Measurements from ENCODE around the gene INTS14.
A peak's percentile ranks its signal among the peaks of the same experiment; 100 is the strongest.
"Not testable (repeated sequence)": the region's sequence is repeated elsewhere in the genome, so short reads cannot be mapped to it uniquely, and the experiment has no call there.

The INTS14 gene

GRCh38 chr15:65629548-65629947 is 18.6 kb upstream of the INTS14 start:
- no peak for DNase-seq

DNA sequence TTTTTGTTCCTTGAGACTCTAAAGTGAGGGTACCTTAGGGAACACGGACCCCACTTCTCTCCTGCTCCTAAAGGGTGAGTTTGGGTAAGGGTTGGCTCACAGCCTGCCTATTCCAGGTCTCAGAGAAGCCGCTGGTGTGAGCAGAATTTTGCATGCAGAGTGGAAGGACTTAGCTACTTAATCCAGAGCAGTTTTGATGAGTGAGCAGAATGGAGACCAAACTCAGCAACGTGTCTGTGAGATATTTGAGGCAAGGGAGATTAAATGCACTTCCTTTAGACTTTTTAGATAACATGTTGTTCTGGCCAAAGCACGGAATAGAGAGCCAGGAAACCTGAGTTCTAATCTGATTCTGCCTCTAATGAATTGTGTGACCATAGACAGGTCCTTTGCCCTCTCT is 15.9 kb upstream of the INTS14 start:
- DNase-seq, result no peak

GRCh38 chr15:65623103-65623502 is 12.2 kb upstream of the INTS14 start:
- no peak for DNase-seq

DNA sequence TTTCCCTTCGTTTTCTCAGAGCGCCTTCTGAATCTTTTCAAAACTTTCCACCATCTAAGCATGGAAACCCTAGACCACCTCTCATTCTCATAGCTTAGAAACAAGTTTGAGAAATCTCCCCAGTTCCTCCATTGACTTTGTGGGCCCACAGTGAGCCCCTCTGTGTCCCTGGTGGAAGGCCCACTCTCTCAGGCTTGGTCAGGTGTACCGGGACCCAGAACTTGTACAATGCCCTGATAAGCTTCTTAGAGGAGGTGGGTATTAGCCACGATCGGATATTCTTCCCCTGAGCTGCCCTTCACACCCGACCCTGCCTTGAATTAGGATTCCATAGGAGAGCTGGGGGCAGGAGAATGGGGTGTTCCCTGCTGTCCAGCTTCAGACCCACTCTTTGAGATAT is 10.7 kb upstream of the INTS14 start, which contains the start of gene SLC24A1:
TSS of gene SLC24A1 (plus strand) at position 301 of the 400 bp plus-strand sequence. CDS start 2,143 bp downstream, outside the sequence.
- DNase-seq, result no peak

DNA sequence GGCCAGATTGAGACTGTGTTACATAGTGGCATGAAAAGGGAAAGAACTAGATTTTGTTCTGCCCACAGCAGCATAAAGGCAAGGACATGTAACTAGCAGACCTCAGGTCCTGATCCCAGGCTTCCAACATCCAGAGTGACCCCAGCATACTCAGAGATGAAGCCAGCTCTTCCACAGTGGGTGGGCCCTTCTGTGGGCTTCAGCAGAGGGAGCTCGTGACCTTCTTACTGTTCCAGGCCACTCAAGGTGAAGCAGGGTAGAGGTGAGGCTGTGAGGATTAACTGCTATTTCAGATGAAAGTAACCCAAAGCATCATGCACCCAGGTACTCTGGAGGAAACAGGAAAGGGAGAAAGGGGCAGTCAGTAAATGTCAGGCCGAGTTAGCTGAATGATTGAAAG is 9.9 kb upstream of the INTS14 start:
- no peak for DNase-seq

DNA sequence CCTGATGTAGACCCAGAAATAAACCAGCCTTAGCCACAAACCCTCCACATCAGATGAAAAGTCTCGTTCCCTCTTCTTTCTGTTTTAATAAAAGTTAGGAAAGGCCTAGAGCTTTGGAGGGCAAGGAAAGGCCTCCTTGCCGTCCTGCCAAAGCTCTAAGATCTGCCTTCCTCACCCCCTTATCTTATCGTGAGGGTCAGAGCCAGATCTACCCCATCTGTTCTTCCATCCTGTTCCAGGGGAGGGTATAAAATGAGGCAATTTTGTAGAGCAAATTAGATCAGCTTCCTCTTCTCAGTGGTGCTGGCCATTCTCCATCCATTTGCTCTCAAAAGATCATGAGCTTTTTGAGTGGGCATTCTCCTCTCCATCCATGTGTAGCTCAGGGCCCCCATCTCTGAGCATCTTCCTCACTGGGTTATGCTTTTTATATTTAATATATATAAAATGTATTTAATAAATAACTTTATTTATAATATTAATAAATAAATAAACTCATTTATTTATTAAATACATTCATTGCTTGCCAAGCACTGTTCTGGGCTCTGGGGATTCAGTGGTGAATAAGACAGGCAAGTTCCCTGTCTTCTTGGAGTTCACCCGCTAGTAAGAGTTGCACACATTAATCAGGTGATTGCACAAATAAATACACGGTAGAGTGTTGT is 8.8 kb upstream of the INTS14 start:
- DNase-seq, result peak; percentile 84

- no peak for DNase-seq
These were observed 7.7 kb upstream of the INTS14 start for GRCh38 chr15:65618560-65619109.

GRCh38 chr15:65615887-65616286 is 5.0 kb upstream of the INTS14 start:
- not testable (repeated sequence) for DNase-seq

DNA sequence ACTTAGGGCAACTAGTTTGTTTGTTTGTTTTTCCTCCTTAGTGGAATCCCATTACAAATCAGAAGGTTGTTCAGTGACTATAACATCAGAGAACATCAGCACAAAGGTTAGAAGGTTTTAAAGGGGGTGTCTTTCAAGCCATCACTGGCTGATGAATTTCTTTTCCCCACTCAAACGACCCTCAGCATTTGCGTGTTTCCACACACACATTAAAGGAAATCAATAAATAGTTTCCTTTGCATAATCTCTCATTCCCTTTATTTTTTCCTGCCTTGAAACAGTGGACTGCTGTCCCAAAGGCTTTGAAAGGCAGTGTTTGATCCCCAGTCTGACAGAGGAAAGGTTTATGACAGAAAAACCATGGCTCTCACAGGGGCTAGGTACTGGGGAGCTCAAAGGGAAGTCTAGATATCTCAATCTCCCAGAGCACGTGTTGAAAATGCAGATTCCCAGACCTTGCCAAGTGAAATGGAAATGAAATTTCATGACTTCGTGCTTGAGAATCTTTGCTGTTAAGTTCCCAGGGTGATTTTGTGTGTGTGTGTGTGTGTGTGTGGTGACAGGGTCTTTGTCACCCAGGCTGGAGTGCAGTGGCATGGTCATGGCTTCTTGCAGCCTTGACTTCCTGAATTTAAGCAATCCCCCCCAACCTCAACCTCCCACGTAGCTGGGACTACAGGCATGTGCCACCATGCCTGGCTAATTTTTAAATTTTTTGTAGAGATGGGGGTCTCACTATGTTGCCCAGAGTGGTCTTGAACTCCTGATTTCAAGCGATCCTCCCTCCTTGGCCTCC is 2.2 kb upstream of the INTS14 start:
- no peak for DNase-seq

DNA sequence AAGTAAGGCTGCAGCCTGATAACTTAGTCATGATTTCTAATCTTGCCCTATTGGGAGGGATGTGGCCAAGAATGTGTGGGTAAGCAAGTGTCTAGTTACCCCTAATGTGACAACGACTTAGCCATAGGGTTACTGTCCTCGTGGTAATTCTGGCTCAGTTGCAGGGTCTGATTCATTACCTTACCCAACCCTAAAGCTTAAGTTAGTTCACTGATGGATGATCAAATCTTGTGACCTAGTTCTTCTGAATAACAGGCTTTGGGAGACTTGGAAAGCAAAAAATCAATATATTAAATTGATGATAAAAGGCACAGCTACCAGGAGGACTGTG is 1.6 kb upstream of the INTS14 start:
- no peak for DNase-seq

GRCh38 chr15:65611888-65612615 is 1.1 kb upstream of the INTS14 start:
- DNase-seq, result no peak

DNA sequence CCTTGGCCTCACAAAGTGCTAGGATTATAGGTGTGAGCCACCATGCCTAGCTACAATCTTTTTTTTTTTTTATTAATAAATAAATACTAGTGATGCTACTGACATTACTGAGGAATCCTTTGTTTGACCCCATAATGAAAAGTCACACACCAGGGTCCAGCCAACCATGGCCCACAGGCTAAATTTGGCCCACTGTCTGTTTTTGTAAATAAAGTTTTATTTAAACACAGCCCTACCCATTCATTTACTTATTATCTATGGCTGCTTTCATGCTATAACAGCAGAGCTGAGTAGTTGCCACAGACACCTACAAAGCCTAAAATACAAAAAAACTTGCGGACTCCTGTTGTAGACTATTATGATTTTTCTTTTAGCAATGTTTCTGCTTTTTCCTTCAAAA is 7.4 kb downstream of the INTS14 start:
- no peak for DNase-seq

- DNase-seq, result no peak
These were observed 7.8 kb downstream of the INTS14 start for GRCh38 chr15:65603134-65603533.

GRCh38 chr15:65599677-65600076 is 11.3 kb downstream of the INTS14 start:
- DNase-seq, result no peak

DNA sequence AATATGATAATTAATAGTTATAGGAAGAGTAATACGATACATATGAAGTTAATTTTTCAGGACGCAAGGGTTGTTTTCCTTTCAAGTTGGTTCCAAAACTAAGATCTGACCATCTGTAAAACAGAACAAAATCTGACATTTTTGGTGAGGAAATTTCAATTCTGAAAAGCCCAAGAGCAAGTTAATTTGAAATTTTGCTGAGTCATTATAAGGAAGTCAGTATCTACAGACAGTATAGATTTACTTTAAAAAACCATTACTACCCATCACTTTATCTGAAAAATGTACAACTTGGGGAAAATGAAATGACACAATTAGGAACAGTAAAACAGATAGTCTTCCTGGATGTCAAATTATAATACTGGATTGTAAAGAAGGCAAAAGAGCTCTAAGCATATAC is 12.5 kb downstream of the INTS14 start:
- DNase-seq, result peak; percentile 18

DNA sequence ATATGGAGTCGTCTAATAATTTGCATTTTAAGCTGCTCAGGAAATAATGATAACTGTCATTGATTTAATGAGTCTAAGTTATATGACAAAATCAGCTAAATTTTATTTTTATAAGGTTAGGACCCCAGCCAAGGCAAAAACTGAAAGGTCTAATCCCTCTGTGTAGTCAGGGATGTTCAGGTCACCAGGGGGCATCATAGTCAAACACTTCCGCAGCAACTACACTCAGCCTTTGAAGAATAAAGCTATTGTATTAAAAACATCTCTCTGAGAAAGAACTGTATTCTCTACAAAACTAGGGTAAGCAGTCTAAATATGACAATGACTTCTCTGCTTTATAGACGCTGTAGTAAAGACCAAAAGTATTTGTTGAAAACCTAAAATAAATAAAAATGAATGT is 15.0 kb downstream of the INTS14 start:
- DNase-seq, result peak; percentile 62

- no peak for DNase-seq
These were observed 23.8 kb downstream of the INTS14 start for GRCh38 chr15:65587094-65587493.

DNA sequence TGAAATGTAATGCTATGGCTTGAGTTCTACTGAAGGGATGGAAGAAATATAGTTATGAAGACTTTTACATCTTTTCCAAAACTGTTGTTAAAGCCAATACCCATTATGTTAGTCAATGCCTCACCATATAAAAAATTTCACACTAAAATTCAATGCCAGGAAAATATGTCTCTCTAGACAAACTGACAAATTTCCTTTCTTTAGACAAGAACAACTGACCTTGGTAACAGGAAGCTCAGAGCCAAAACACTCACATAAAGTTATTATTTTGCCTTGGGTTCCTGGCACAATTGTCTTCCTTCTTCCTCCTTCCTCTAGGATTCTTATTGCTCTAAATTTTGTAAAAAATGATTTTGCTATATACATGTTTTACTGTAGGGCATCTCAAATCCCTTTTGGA is 26.7 kb downstream of the INTS14 start:
- DNase-seq, result no peak

DNA sequence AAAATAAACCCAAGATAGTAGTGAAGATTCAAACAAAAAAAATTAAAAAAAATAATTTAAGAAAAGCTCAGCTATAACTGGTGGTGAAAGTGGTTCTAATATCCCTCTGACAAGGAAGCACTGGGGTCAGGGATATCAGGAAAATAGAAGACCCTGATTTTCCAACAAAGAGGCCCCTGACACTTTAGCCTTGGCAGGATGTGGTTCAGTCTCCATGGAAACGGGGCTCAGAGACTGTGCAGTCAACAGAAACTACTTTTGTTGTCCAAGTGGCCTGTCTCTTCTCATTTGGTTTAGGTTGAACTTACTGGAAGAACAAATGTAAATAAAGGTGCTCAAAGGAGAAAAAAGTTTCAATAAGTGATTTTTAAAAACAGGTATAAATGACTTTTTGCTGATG is 27.2 kb downstream of the INTS14 start:
- DNase-seq, result peak; percentile 74

DNA sequence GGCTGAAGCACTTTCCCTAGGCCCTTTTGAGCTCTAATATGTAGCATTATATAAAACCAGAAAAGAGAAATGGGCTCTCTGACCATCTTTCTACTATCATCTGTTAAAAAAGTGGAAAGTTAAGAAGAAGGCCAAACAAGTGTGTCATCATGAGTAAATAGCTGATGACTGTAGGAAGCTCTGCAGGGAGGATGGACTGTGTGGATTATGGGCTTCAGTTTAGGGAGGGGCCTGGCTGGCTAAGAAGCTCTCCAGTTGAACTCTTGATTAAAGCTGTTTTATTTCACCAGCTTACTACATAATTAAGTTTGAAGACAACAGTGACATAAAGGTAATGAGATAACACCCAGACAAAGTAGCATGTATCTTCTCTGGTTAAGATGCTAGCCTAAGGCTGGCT is 30.6 kb downstream of the INTS14 start:
- no peak for DNase-seq

- no peak for DNase-seq
These were observed 31.2 kb downstream of the INTS14 start for GRCh38 chr15:65579762-65580161.

GRCh38 chr15:65578904-65579728 is 31.8 kb downstream of the INTS14 start:
- no peak for DNase-seq
